ENCODE measurements around the gene TNFAIP8. TPM values are rescaled to one million over a fixed set of nuclear protein-coding genes. Genes with fewer than 3 reads are reported as not detected.

Gene TNFAIP8
- total RNA-seq, 3 donors from 2014 or later: 275 to 314 (median 282) TPM

GRCh38 chr5:119335261-119335677 lies 20.6 kb upstream of the TNFAIP8 start:
- ATAC-seq (no peak), DNase-seq (no peak)
- peaks cover 93% of the 10 kb centered on the region for H3K4me1 Mint-ChIP-seq (ENCODE audit: low read depth)
- H3K9me3 Mint-ChIP-seq: no peaks in the 10 kb centered on the region
- peaks cover 16% of the 10 kb centered on the region for H3K36me3 Mint-ChIP-seq (ENCODE audit: insufficient read depth)
- no peaks in the 10 kb centered on the region for H3K27me3 Mint-ChIP-seq (ENCODE audit: low read depth)
- H3K4me3 Mint-ChIP-seq: peak overlapping the region; percentile 86

- peaks cover 16% of the 10 kb centered on the region for H3K36me3 Mint-ChIP-seq (ENCODE audit: insufficient read depth)
- H3K27me3 Mint-ChIP-seq (ENCODE audit: low read depth): no peaks in the 10 kb centered on the region
- H3K4me1 Mint-ChIP-seq (ENCODE audit: low read depth): peaks cover 93% of the 10 kb centered on the region
- ATAC-seq (no peak), DNase-seq (no peak)
- H3K4me3 Mint-ChIP-seq: peak overlapping the region; percentile 86
- no peaks in the 10 kb centered on the region for H3K9me3 Mint-ChIP-seq
Observed at GRCh38 chr5:119336262-119336661, 19.6 kb upstream of the TNFAIP8 start.

- peaks cover 93% of the 10 kb centered on the region for H3K4me1 Mint-ChIP-seq (ENCODE audit: low read depth)
- DNase-seq: no peak
- no peak for ATAC-seq
- peak overlapping the region; percentile 34 for H3K4me3 Mint-ChIP-seq
- peaks cover 15% of the 10 kb centered on the region for H3K36me3 Mint-ChIP-seq (ENCODE audit: insufficient read depth)
- H3K9me3 Mint-ChIP-seq: no peaks in the 10 kb centered on the region
- H3K27me3 Mint-ChIP-seq (ENCODE audit: low read depth): no peaks in the 10 kb centered on the region
Observed at GRCh38 chr5:119336845-119337580, 18.8 kb upstream of the TNFAIP8 start.

GRCh38 chr5:119338326-119338946 lies 17.4 kb upstream of the TNFAIP8 start:
- Mint-ChIP-seq H3K36me3 (ENCODE audit: insufficient read depth) (peaks cover 24% of the 10 kb centered on the region), H3K9me3 (no peaks in the 10 kb centered on the region), H3K27me3 (ENCODE audit: low read depth) (no peaks in the 10 kb centered on the region), H3K4me3 (peak overlapping the region; percentile 62), H3K4me1 (ENCODE audit: low read depth) (peaks cover 92% of the 10 kb centered on the region)
- no peak for DNase-seq
- no peak for ATAC-seq

- no peaks in the 10 kb centered on the region for H3K9me3 Mint-ChIP-seq
- DNase-seq (no peak), ATAC-seq (no peak)
- H3K36me3 Mint-ChIP-seq (ENCODE audit: insufficient read depth): peaks cover 24% of the 10 kb centered on the region
- H3K27me3 Mint-ChIP-seq (ENCODE audit: low read depth): no peaks in the 10 kb centered on the region
- H3K4me1 Mint-ChIP-seq (ENCODE audit: low read depth): peaks cover 98% of the 10 kb centered on the region
- peak overlapping the region; percentile 62 for H3K4me3 Mint-ChIP-seq
Observed at GRCh38 chr5:119339344-119339743, 16.5 kb upstream of the TNFAIP8 start.

- no peaks in the 10 kb centered on the region for H3K27me3 Mint-ChIP-seq (ENCODE audit: low read depth)
- peaks cover 97% of the 10 kb centered on the region for H3K4me1 Mint-ChIP-seq (ENCODE audit: low read depth)
- no peaks in the 10 kb centered on the region for H3K9me3 Mint-ChIP-seq
- no peak for DNase-seq
- peaks cover 23% of the 10 kb centered on the region for H3K36me3 Mint-ChIP-seq (ENCODE audit: insufficient read depth)
- peak overlapping the region; percentile 76 for H3K4me3 Mint-ChIP-seq
- peak; percentile 4 to 6 for ATAC-seq
Observed at GRCh38 chr5:119339965-119340364, 15.9 kb upstream of the TNFAIP8 start.

GRCh38 chr5:119340597-119341218 lies 15.1 kb upstream of the TNFAIP8 start:
- H3K9me3 Mint-ChIP-seq: no peaks in the 10 kb centered on the region
- peaks cover 25% of the 10 kb centered on the region for H3K36me3 Mint-ChIP-seq (ENCODE audit: insufficient read depth)
- ATAC-seq (no peak), DNase-seq (peak; percentile 38)
- peak overlapping the region; percentile 76 for H3K4me3 Mint-ChIP-seq
- no peaks in the 10 kb centered on the region for H3K27me3 Mint-ChIP-seq (ENCODE audit: low read depth)
- H3K4me1 Mint-ChIP-seq (ENCODE audit: low read depth): peaks cover 96% of the 10 kb centered on the region

GRCh38 chr5:119341452-119342349 lies 14.1 kb upstream of the TNFAIP8 start:
- H3K4me3 Mint-ChIP-seq: peak overlapping the region; percentile 76
- no peak for DNase-seq
- H3K9me3 Mint-ChIP-seq: no peaks in the 10 kb centered on the region
- ATAC-seq: peak; percentile 42 to 44
- peaks cover 96% of the 10 kb centered on the region for H3K4me1 Mint-ChIP-seq (ENCODE audit: low read depth)
- H3K27me3 Mint-ChIP-seq (ENCODE audit: low read depth): no peaks in the 10 kb centered on the region
- peaks cover 25% of the 10 kb centered on the region for H3K36me3 Mint-ChIP-seq (ENCODE audit: insufficient read depth)

GRCh38 chr5:119342406-119342805 lies 13.4 kb upstream of the TNFAIP8 start:
- ATAC-seq (no peak), DNase-seq (no peak)
- no peaks in the 10 kb centered on the region for H3K27me3 Mint-ChIP-seq (ENCODE audit: low read depth)
- no peaks in the 10 kb centered on the region for H3K9me3 Mint-ChIP-seq
- peaks cover 96% of the 10 kb centered on the region for H3K4me1 Mint-ChIP-seq (ENCODE audit: low read depth)
- peaks cover 26% of the 10 kb centered on the region for H3K36me3 Mint-ChIP-seq (ENCODE audit: insufficient read depth)
- H3K4me3 Mint-ChIP-seq: peak overlapping the region; percentile 76

GRCh38 chr5:119343052-119343451 lies 12.8 kb upstream of the TNFAIP8 start:
- Mint-ChIP-seq H3K27me3 (ENCODE audit: low read depth) (no peaks in the 10 kb centered on the region), H3K4me1 (ENCODE audit: low read depth) (peaks cover 96% of the 10 kb centered on the region), H3K4me3 (peak overlapping the region; percentile 76), H3K9me3 (no peaks in the 10 kb centered on the region), H3K36me3 (ENCODE audit: insufficient read depth) (peaks cover 27% of the 10 kb centered on the region)
- DNase-seq: no peak
- ATAC-seq: no peak

GRCh38 chr5:119343766-119344165 lies 12.1 kb upstream of the TNFAIP8 start:
- Mint-ChIP-seq H3K27me3 (ENCODE audit: low read depth) (no peaks in the 10 kb centered on the region), H3K36me3 (ENCODE audit: insufficient read depth) (peaks cover 26% of the 10 kb centered on the region)

GRCh38 chr5:119344231-119344630 lies 11.6 kb upstream of the TNFAIP8 start:
- no peaks in the 10 kb centered on the region for H3K9me3 Mint-ChIP-seq
- H3K36me3 Mint-ChIP-seq (ENCODE audit: insufficient read depth): peaks cover 30% of the 10 kb centered on the region
- H3K4me3 Mint-ChIP-seq: peak overlapping the region; percentile 55
- no peaks in the 10 kb centered on the region for H3K27me3 Mint-ChIP-seq (ENCODE audit: low read depth)
- DNase-seq (no peak), ATAC-seq (peak in 1 of 2 donors; percentile 15)
- peaks cover 95% of the 10 kb centered on the region for H3K4me1 Mint-ChIP-seq (ENCODE audit: low read depth)

More at GRCh38 chr5:119343766-119344165, 12.1 kb upstream of the TNFAIP8 start:
- Mint-ChIP-seq H3K9me3 (no peaks in the 10 kb centered on the region), H3K4me3 (peak overlapping the region; percentile 55), H3K4me1 (ENCODE audit: low read depth) (peaks cover 95% of the 10 kb centered on the region)
- DNase-seq (peak; percentile 56), ATAC-seq (peak; percentile 67 to 69)

- H3K36me3 Mint-ChIP-seq (ENCODE audit: insufficient read depth): peaks cover 26% of the 10 kb centered on the region
- no peaks in the 10 kb centered on the region for H3K9me3 Mint-ChIP-seq
- DNase-seq: no peak
- H3K27me3 Mint-ChIP-seq (ENCODE audit: low read depth): no peaks in the 10 kb centered on the region
- ATAC-seq: no peak
- peaks cover 96% of the 10 kb centered on the region for H3K4me1 Mint-ChIP-seq (ENCODE audit: low read depth)
- H3K4me3 Mint-ChIP-seq: peak overlapping the region; percentile 60
Observed at GRCh38 chr5:119345861-119346260, 10.0 kb upstream of the TNFAIP8 start.

GRCh38 chr5:119346394-119346793 lies 9.4 kb upstream of the TNFAIP8 start:
- Mint-ChIP-seq H3K36me3 (ENCODE audit: insufficient read depth) (peaks cover 26% of the 10 kb centered on the region), H3K9me3 (no peaks in the 10 kb centered on the region), H3K4me1 (ENCODE audit: low read depth) (peaks cover 94% of the 10 kb centered on the region), H3K4me3 (peak overlapping the region; percentile 60), H3K27me3 (ENCODE audit: low read depth) (no peaks in the 10 kb centered on the region)
- peak in 1 of 2 donors; percentile 2 for ATAC-seq
- no peak for DNase-seq

Measured in activated T-cell treated with anti-CD3 and anti-CD28 coated beads, Interleukin-2, amount 50 U/mL, for 4 hours (primary cell).